Raji (cell line): ENCODE results near the gene HS3ST5.

ENCODE experiments used
- POLR2A ChIP-seq: IDR thresholded peaks from 2 replicates; pipeline ENCODE4 v1.6.1; 2011; ENCODE audit warnings: low read depth, low read length, control low read depth; ENCODE audit not compliant: insufficient read depth

Gene HS3ST5

GRCh38 chr6:114344246-114344970, 1.6 kb upstream of the HS3ST5 start:
- no peak for TF ChIP-seq POLR2A

- no peak for TF ChIP-seq POLR2A
Observed at GRCh38 chr6:114343782-114344144, 940 bp upstream of the HS3ST5 start.

DNA sequence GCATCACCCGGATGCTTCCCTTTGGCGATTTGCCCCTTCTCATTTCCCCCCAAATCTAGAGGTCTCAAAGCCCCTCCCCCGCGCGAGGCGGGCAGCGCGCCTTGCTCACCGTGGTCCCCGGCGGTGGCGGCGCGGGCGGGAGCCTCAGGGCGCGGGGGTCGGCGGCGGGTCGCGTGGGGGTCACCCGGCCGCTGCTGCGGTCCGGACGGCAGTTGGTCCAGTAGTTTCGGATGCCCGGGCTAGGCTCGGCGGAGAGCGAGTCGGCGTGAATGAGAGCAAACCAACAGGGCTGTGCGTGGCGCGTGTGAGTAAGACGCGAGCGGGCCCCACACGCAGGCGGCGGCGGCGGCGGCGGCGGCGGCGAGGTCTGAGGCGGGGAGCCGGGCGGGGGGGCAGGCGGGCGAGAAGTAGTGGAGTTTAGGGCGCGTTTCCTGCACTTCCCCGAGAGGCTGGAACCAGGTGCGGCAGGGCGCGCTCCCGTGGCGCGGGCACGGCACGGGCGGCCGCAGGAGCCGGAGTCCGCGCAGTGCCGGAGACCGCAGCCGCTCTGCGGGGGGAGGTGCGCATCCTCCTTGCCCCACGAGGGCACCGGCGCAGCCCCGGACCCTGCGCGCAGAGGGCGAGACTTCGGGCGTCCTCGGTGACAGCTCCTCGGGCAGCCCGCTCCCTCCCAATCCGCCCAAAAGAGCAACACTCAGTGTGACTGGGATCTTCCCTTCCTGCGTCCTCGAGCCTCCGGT, 567 bp downstream of the HS3ST5 start:
- TF ChIP-seq POLR2A = no peak

DNA sequence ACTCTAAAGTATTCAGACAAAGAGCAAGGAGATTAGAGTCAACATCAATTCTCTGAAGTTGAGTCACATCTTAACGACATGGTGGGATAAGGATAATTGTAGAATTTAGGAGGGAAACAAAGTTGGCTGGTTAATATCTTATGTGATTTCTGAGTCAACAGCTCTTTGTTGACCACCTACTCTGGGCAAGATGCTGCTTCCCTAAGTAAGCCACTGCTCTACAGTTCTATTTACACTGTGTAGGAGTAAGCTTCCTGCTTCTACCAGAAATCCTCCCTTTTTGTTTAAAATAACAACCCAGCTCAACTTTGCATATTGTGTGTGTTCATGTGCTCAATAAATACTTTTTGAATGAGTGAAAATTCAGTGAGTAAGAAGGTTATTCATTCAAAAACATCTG, 3.1 kb downstream of the HS3ST5 start:
- no peak for TF ChIP-seq POLR2A

- TF ChIP-seq POLR2A = no peak
Observed at GRCh38 chr6:114334237-114334636, 8.6 kb downstream of the HS3ST5 start.

GRCh38 chr6:114327074-114327473, 15.7 kb downstream of the HS3ST5 start:
- no peak for TF ChIP-seq POLR2A

DNA sequence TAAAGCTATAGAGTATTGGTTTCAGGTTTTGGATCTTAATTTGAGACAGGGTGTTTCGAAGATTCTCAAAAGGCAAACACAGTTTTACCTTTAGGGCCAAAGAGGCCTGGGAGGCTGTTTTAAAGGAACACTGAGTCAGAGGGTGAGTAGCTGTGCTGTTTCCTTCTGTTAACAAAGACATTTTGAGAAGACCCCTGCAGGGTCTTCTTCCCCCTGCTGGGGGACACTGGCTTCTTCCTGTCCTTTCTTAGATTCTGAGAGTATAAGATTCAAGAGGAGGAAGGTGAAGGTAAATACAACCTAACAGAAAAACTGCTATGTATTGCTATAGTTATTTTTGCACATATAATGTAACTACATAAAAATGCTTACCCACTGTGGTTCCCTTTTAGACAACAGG, 19.0 kb downstream of the HS3ST5 start:
- no peak for TF ChIP-seq POLR2A

- TF ChIP-seq POLR2A = no peak
Observed at GRCh38 chr6:114319749-114320148, 23.1 kb downstream of the HS3ST5 start.

DNA sequence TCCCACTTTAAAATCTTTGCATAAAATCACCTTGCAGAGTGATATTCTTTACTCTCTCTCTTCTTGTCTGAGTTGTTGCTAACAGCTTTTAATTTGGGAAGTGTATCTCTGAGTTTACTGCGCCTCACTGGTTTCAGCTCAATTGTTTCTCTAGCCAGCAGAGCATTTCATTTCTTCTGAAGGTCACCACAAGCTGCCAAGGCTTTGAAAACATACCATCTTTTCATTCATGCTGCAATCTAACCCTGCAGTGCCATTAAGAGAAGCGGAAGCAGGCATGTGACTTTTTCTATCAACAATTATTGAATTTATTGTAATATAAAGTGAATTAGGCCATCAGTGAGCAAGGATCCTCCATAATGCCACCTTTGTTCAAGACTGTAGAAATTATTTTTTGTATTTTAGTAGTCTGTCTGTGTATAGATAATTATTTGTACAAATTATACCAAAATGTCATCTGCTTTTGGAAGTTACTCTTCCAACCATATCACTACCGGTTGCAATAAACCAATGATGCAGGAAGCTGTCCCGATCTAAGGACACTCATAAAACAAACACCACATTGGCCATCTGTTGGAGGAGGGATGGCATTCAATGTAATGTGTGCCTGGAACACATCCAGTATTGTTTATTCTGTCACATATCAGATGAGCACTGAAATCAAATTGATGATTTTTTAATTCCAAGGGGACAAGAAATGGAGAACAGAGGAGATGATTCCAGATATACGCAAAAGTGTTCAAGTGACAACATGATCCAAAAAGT, 26.8 kb downstream of the HS3ST5 start:
- TF ChIP-seq POLR2A = no peak

GRCh38 chr6:114312931-114313330, 29.9 kb downstream of the HS3ST5 start:
- TF ChIP-seq POLR2A = no peak

GRCh38 chr6:114310053-114310452, 32.8 kb downstream of the HS3ST5 start:
- TF ChIP-seq POLR2A = no peak

DNA sequence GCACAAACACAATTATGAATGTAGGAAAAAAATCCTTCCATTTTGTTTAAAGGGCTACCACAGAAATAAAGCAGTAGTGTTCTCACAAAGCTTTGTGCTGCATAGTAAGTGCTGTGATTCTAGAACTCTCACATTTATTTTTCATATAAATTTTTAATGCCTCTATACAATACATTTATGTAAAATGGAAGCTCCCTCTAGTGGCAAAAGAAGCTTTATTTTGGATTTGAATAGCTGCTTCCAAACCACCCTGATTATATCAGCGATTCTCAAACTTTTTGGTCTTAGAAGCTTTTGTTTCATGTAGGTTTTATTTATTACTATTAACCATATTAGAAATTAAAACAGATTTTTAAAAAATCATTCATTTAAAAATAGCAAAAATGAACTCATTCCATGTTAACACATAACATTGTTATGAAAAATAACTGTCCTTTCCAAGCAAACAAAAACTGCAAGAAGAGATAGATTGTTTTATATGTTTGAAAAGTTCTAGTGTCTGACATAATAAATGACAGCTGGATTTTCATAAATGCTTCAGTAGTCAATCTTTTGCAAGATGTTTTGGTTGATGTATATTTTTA, 38.4 kb downstream of the HS3ST5 start:
- TF ChIP-seq POLR2A = no peak

- no peak for TF ChIP-seq POLR2A
Observed at GRCh38 chr6:114301596-114302219, 41.1 kb downstream of the HS3ST5 start.

- TF ChIP-seq POLR2A = no peak
Observed at GRCh38 chr6:114297135-114297534, 45.7 kb downstream of the HS3ST5 start.

- no peak for TF ChIP-seq POLR2A
Observed at GRCh38 chr6:114292431-114292830, 50.4 kb downstream of the HS3ST5 start.

GRCh38 chr6:114291428-114291827, 51.4 kb downstream of the HS3ST5 start:
- TF ChIP-seq POLR2A = no peak

DNA sequence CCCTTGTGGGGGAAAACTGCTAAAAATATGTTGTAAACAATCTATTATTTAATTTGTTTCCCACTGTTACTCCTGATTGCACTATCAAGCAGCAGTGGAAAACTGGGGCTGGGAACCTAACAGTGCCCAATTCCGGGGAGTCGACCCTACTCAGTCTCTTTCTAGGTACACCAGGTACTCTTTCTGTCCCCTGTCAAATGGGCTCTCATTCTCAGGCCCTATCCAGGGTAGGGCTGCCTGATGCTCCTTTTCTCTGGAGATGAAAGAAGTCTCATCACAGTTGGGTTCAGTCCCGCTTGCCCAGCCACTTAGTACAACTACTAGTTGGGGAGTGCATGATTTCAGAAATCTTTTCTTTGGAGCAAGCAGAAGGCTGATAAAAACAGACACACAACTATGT, 52.0 kb downstream of the HS3ST5 start:
- TF ChIP-seq POLR2A = no peak
